Mesenchymal stem cell (in vitro differentiated cells and primary cell): ENCODE results near the gene AACS.

Experiments
- DNase-seq: peaks from one replicate; pipeline ENCODE4 v3.0.0-alpha.2; 2013
- H2AFZ ChIP-seq: one replicate; pipeline ENCODE4 v1.6.1; 2013; ENCODE audit warnings: low read depth, mild to moderate bottlenecking, control low read depth, inconsistent platforms, low read length, moderate library complexity
- H2AK5ac ChIP-seq: 2 replicates; pipeline ENCODE4 v1.6.1; 2013; ENCODE audit warnings: low read length, moderate library complexity, mild to moderate bottlenecking, inconsistent platforms; ENCODE audit not compliant: severe bottlenecking
- H2BK120ac ChIP-seq: one replicate; pipeline ENCODE4 v1.6.1; 2013; ENCODE audit warnings: low read depth, mild to moderate bottlenecking, inconsistent platforms, low read length, moderate library complexity
- H2BK12ac ChIP-seq, 2 experiments: one replicate each; pipeline ENCODE4 v1.6.1; 2013; ENCODE audit warnings: inconsistent platforms in 2 of 2, low read length in 2 of 2, mild to moderate bottlenecking in 2 of 2, moderate library complexity in 2 of 2, control low read depth in 1 of 2
- H2BK15ac ChIP-seq: one replicate; pipeline ENCODE4 v1.6.1; 2013; ENCODE audit warnings: mild to moderate bottlenecking, low read depth, inconsistent platforms; ENCODE audit not compliant: poor library complexity, severe bottlenecking
- H2BK5ac ChIP-seq: 2 replicates; pipeline ENCODE4 v1.6.1; 2013; ENCODE audit warnings: low read depth, mild to moderate bottlenecking, low read length, control low read depth, inconsistent platforms; ENCODE audit not compliant: poor library complexity, severe bottlenecking
- H3K14ac ChIP-seq, 2 experiments: one replicate each; pipeline ENCODE4 v1.6.1; 2013; ENCODE audit warnings: inconsistent platforms in 2 of 2, low read length in 2 of 2, control low read depth in 1 of 2, mild to moderate bottlenecking in 1 of 2, moderate library complexity in 1 of 2
- H3K18ac ChIP-seq, 2 experiments: one replicate each; pipeline ENCODE4 v1.6.1; 2013; ENCODE audit warnings: inconsistent platforms in 2 of 2, low read length in 2 of 2, control low read depth in 1 of 2, low read depth in 1 of 2, mild to moderate bottlenecking in 1 of 2
- H3K23ac ChIP-seq, 2 experiments: one replicate each; pipeline ENCODE4 v1.6.1; 2013; ENCODE audit warnings: inconsistent platforms in 2 of 2, low read length in 2 of 2, mild to moderate bottlenecking in 2 of 2, moderate library complexity in 2 of 2, control low read depth in 1 of 2
- H3K27ac ChIP-seq: 2 replicates; pipeline ENCODE4 v1.5.1; 2013; ENCODE audit warnings: mild to moderate bottlenecking, moderate library complexity, low read length, control low read depth, inconsistent platforms; ENCODE audit not compliant: poor library complexity, severe bottlenecking
- H3K27me3 ChIP-seq, 2 experiments: 2 replicates each; pipeline versions ENCODE4 v1.6.1 to v1.7.0; 2013; ENCODE audit warnings: low read length in 2 of 2, mild to moderate bottlenecking in 2 of 2, moderate library complexity in 2 of 2, control low read depth in 1 of 2, inconsistent platforms in 1 of 2; ENCODE audit not compliant: control insufficient read depth in 1 of 2, insufficient read depth in 1 of 2
- H3K36me3 ChIP-seq, 2 experiments: 2 replicates each; pipeline versions ENCODE4 v1.6.1 to v1.7.0; 2013; ENCODE audit warnings: low read length in 2 of 2, control low read depth in 1 of 2, inconsistent platforms in 1 of 2, low read depth in 1 of 2, mild to moderate bottlenecking in 1 of 2; ENCODE audit not compliant: insufficient read depth in 2 of 2, control insufficient read depth in 1 of 2
- H3K4ac ChIP-seq, 2 experiments: one replicate each; pipeline ENCODE4 v1.6.1; 2013; ENCODE audit warnings: inconsistent platforms in 2 of 2, low read length in 2 of 2, mild to moderate bottlenecking in 2 of 2, moderate library complexity in 2 of 2, control low read depth in 1 of 2, low read depth in 1 of 2
- H3K4me1 ChIP-seq: 2 replicates; pipeline ENCODE4 v1.6.1; 2013; ENCODE audit warnings: low read depth, low read length, control low read depth; ENCODE audit not compliant: control insufficient read depth, insufficient read depth
- H3K4me2 ChIP-seq: 2 replicates; pipeline ENCODE4 v1.6.1; 2013; ENCODE audit warnings: low read length, mild to moderate bottlenecking, inconsistent platforms; ENCODE audit not compliant: poor library complexity, severe bottlenecking
- H3K4me3 ChIP-seq, 2 experiments: 2 replicates each; pipeline versions ENCODE4 v1.5.1 to v1.7.0; 2013; ENCODE audit warnings: low read length in 2 of 2, mild to moderate bottlenecking in 2 of 2, control low read depth in 1 of 2, low read depth in 1 of 2; ENCODE audit not compliant: insufficient read depth in 1 of 2
- H3K79me1 ChIP-seq: replicated peaks from 2 replicates; pipeline ENCODE4 v1.6.1; 2013; ENCODE audit warnings: mild to moderate bottlenecking, control low read depth, low read length, inconsistent platforms; ENCODE audit not compliant: poor library complexity, severe bottlenecking
- H3K9ac ChIP-seq: 2 replicates; pipeline ENCODE4 v1.7.0; 2013; ENCODE audit warnings: mild to moderate bottlenecking, low read length, moderate library complexity
- H3K9me3 ChIP-seq: 2 replicates; pipeline ENCODE4 v1.7.0; 2013; ENCODE audit warnings: mild to moderate bottlenecking, low read length; ENCODE audit not compliant: control insufficient read depth
- H4K8ac ChIP-seq: one replicate; pipeline ENCODE4 v1.6.1; 2013; ENCODE audit warnings: inconsistent platforms, mild to moderate bottlenecking, low read length, moderate library complexity
- H4K91ac ChIP-seq: one replicate; pipeline ENCODE4 v1.6.1; 2013; ENCODE audit warnings: mild to moderate bottlenecking, low read length, inconsistent platforms
- WGBS: methylation state at CpG from one replicate; pipeline ENCODE4 v1.1.7; 2013; ENCODE audit warnings: mixed read lengths; 5-methylcytosine and 5-hydroxymethylcytosine counted together

AACS gene

GRCh38 chr12:125121106-125121505 lies 55.9 kb downstream of the AACS start:
- Histone ChIP-seq H3K79me1 (peaks cover 3% of the 10 kb centered on the region), H3K27me3 (no peaks in the 10 kb centered on the region), H4K8ac (no peak overlapping the region), H2AK5ac (no peak overlapping the region), H2BK12ac (no peak overlapping the region), H3K4me2 (no peak overlapping the region), H4K91ac (no peak overlapping the region), H3K4ac (no peak overlapping the region), H3K9ac (no peak overlapping the region), H3K14ac (no peak overlapping the region), H3K27ac (no peak overlapping the region), H3K9me3 (no peaks in the 10 kb centered on the region), H3K23ac (no peak overlapping the region), H3K4me1 (peaks cover 2% of the 10 kb centered on the region), H2BK15ac (no peak overlapping the region), H2AFZ (no peak overlapping the region), H3K4me3 (no peak overlapping the region), H2BK5ac (no peak overlapping the region), H3K18ac (no peak overlapping the region), H3K36me3 (peaks cover 41 to 56% of the 10 kb centered on the region in 2 experiments), H2BK120ac (no peak overlapping the region)
- no peak for DNase-seq
- WGBS = 97% methylated on average over 14 of the region's 14 CpGs

GRCh38 chr12:125122668-125123067 lies 57.4 kb downstream of the AACS start:
- H3K27ac ChIP-seq = no peak overlapping the region
- H3K14ac ChIP-seq = no peak overlapping the region
- H3K9me3 ChIP-seq = no peaks in the 10 kb centered on the region

GRCh38 chr12:125124320-125124966 lies 59.2 kb downstream of the AACS start:
- H2BK120ac ChIP-seq = no peak overlapping the region
- H2AFZ ChIP-seq = no peak overlapping the region
- no peaks in the 10 kb centered on the region for H3K27me3 ChIP-seq
- peaks cover 29 to 62% of the 10 kb centered on the region in 2 experiments for H3K36me3 ChIP-seq
- no peak overlapping the region for H4K8ac ChIP-seq
- H3K79me1 ChIP-seq = peaks cover 3% of the 10 kb centered on the region
- H2BK15ac ChIP-seq = no peak overlapping the region
- no peak overlapping the region for H3K27ac ChIP-seq
- no peak overlapping the region for H3K18ac ChIP-seq
- H2BK12ac ChIP-seq = no peak overlapping the region
- DNase-seq = no peak
- no peak overlapping the region for H3K4me2 ChIP-seq
- H4K91ac ChIP-seq = no peak overlapping the region
- H3K23ac ChIP-seq = no peak overlapping the region
- no peak overlapping the region for H2AK5ac ChIP-seq
- no peak overlapping the region for H3K4me3 ChIP-seq
- H3K4me1 ChIP-seq = peaks cover 2% of the 10 kb centered on the region
- no peak overlapping the region for H3K9ac ChIP-seq
- WGBS = 97% methylated on average over 11 of the region's 11 CpGs
- H3K4ac ChIP-seq = no peak overlapping the region
- no peak overlapping the region for H2BK5ac ChIP-seq
- H3K9me3 ChIP-seq = no peaks in the 10 kb centered on the region
- H3K14ac ChIP-seq = no peak overlapping the region

More at GRCh38 chr12:125122668-125123067, 57.4 kb downstream of the AACS start:
- Histone ChIP-seq H3K4ac (no peak overlapping the region), H2BK5ac (no peak overlapping the region), H4K8ac (no peak overlapping the region), H2AFZ (no peak overlapping the region), H2BK15ac (no peak overlapping the region), H2BK12ac (no peak overlapping the region), H3K4me3 (no peak overlapping the region), H3K4me1 (peaks cover 2% of the 10 kb centered on the region), H4K91ac (no peak overlapping the region), H3K9ac (no peak overlapping the region), H3K36me3 (peaks cover 37 to 56% of the 10 kb centered on the region in 2 experiments), H3K4me2 (no peak overlapping the region), H3K18ac (no peak overlapping the region), H3K27me3 (no peaks in the 10 kb centered on the region), H2BK120ac (no peak overlapping the region), H3K23ac (no peak overlapping the region), H3K79me1 (peaks cover 3% of the 10 kb centered on the region), H2AK5ac (no peak overlapping the region)
- DNase-seq = no peak
- 88% methylated on average over 14 of the region's 14 CpGs for WGBS

- Histone ChIP-seq H2BK5ac (no peak overlapping the region), H3K23ac (no peak overlapping the region), H4K8ac (no peak overlapping the region), H2BK12ac (no peak overlapping the region), H3K14ac (no peak overlapping the region), H2BK15ac (no peak overlapping the region), H3K18ac (no peak overlapping the region), H3K9ac (no peak overlapping the region), H2AFZ (no peak overlapping the region), H3K27ac (no peak overlapping the region), H3K4me3 (no peak overlapping the region), H4K91ac (no peak overlapping the region), H3K36me3 (peaks cover 30 to 63% of the 10 kb centered on the region in 2 experiments), H3K27me3 (no peaks in the 10 kb centered on the region), H3K4me1 (peaks cover 2% of the 10 kb centered on the region), H3K9me3 (no peaks in the 10 kb centered on the region), H2AK5ac (no peak overlapping the region), H3K4ac (no peak overlapping the region), H3K4me2 (no peak overlapping the region), H3K79me1 (peaks cover 3% of the 10 kb centered on the region), H2BK120ac (no peak overlapping the region)
- no peak for DNase-seq
- WGBS = 93% methylated on average over 4 of the region's 4 CpGs
These were observed 60.0 kb downstream of the AACS start for GRCh38 chr12:125125271-125125670.
